BE2C (cell line): ENCODE data around the gene SOX6.

Source experiments
- DNase-seq: peaks from one replicate; pipeline ENCODE4 v3.0.0-alpha.2; 2020
- H3K27me3 ChIP-seq: fragments of 250-450 bp; sonication (Bioruptor Pico); 2 replicates; pipeline ENCODE4 v1.5.1; 2020; ENCODE audit warnings: mild to moderate bottlenecking
- H3K36me3 ChIP-seq: fragments of 250-450 bp; sonication (Bioruptor Pico); 2 replicates; pipeline ENCODE4 v1.5.1; 2020; ENCODE audit warnings: mild to moderate bottlenecking
- H3K4me1 ChIP-seq: fragments of 250-450 bp; sonication (Bioruptor Pico); 2 replicates; pipeline ENCODE4 v1.5.1; 2020
- H3K4me3 ChIP-seq: 2 replicates; pipeline ENCODE4 v1.5.1; 2011; ENCODE audit warnings: low read depth, low read length
- H3K9me3 ChIP-seq: fragments of 250-450 bp; sonication (Bioruptor Pico); 2 replicates; pipeline ENCODE4 v1.5.1; 2020
- CTCF ChIP-seq: IDR thresholded peaks from 2 replicates; pipeline ENCODE4 v1.5.1; 2012; ENCODE audit warnings: mild to moderate bottlenecking, low read depth, low read length

Gene SOX6

GRCh38 chr11:15937601-15938120 is 418.7 kb downstream of the SOX6 start:
- Histone ChIP-seq H3K36me3 (no peaks in the 10 kb centered on the region), H3K9me3 (no peaks in the 10 kb centered on the region), H3K27me3 (no peaks in the 10 kb centered on the region), H3K4me3 (no peak overlapping the region), H3K4me1 (no peaks in the 10 kb centered on the region)
- TF ChIP-seq CTCF, result no peak
- DNase-seq, result no peak

GRCh38 chr11:15936011-15936410 is 420.3 kb downstream of the SOX6 start:
- TF ChIP-seq CTCF, result no peak
- no peaks in the 10 kb centered on the region for H3K4me1 ChIP-seq
- no peaks in the 10 kb centered on the region for H3K36me3 ChIP-seq
- H3K27me3 ChIP-seq, result no peaks in the 10 kb centered on the region
- H3K9me3 ChIP-seq, result no peaks in the 10 kb centered on the region
- no peak overlapping the region for H3K4me3 ChIP-seq
- no peak for DNase-seq

- H3K4me1 ChIP-seq, result no peaks in the 10 kb centered on the region
- no peak for TF ChIP-seq CTCF
- no peaks in the 10 kb centered on the region for H3K36me3 ChIP-seq
- no peak for DNase-seq
- H3K4me3 ChIP-seq, result no peak overlapping the region
- no peaks in the 10 kb centered on the region for H3K9me3 ChIP-seq
- no peaks in the 10 kb centered on the region for H3K27me3 ChIP-seq
Measured at GRCh38 chr11:15935373-15935772, 421.0 kb downstream of the SOX6 start.

DNA sequence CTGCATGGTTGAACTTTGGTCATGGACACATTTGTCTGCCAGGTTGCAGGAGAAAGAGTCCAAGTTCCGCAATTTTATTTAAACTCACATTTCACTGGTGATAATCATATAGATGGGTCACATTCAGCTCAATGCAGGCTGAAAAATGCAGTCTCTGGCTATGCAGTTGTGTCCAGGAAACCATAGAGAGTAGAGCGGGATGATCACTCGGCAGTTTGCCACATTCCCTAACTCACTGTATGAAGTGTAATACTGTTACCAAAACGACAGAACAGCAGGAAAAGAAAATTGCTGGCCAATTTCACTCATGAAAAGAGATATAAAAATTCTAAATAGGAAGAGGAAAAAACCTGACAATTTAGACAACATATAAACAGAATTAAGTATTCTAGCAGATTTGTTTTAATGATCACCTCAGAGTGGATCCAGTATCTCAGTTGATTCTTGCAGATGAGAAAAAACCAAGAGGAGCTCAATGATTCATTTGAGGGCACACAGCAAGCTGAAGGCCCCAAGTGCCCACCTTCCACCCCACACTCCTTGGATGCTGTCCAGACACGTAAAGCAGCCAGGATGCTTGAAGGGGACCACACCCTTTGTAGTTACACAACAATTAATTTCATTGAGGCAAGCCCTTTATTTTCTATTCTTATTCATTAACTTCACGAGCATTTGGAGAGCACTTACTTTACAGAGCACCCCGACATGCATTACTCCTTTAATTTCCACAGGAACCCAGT is 422.3 kb downstream of the SOX6 start:
- DNase-seq, result no peak
- Histone ChIP-seq H3K9me3 (no peaks in the 10 kb centered on the region), H3K27me3 (no peaks in the 10 kb centered on the region), H3K4me3 (no peak overlapping the region), H3K36me3 (no peaks in the 10 kb centered on the region), H3K4me1 (no peaks in the 10 kb centered on the region)
- TF ChIP-seq CTCF, result no peak

DNA sequence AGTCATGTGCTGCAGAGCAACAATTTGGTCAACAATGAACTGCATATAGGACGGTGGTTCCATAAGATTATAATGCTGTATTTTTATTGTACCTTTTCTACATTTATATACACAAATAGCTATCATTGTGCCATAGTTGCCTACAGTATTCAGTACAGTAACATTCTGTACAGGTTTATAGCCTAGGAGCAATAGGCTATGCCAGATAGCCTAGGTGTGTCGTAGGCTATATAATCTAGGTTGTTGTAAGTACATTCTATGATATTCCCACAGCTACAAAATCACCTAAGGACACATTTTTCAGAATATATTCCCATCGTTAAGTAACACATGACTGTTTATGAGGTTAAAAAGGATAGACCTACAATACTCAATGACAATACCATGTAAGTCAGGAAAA is 423.9 kb downstream of the SOX6 start:
- DNase-seq, result no peak
- no peak for TF ChIP-seq CTCF
- no peaks in the 10 kb centered on the region for H3K4me1 ChIP-seq
- no peaks in the 10 kb centered on the region for H3K27me3 ChIP-seq
- H3K36me3 ChIP-seq, result no peaks in the 10 kb centered on the region
- no peaks in the 10 kb centered on the region for H3K9me3 ChIP-seq
- no peak overlapping the region for H3K4me3 ChIP-seq

- H3K27me3 ChIP-seq, result no peaks in the 10 kb centered on the region
- no peaks in the 10 kb centered on the region for H3K9me3 ChIP-seq
- DNase-seq, result no peak
- no peak for TF ChIP-seq CTCF
- H3K36me3 ChIP-seq, result no peaks in the 10 kb centered on the region
- H3K4me3 ChIP-seq, result no peak overlapping the region
- H3K4me1 ChIP-seq, result no peaks in the 10 kb centered on the region
Measured at GRCh38 chr11:15931497-15931896, 424.8 kb downstream of the SOX6 start.
